Trophoblast cell (in vitro differentiated cells and primary cell): ENCODE data around the gene KREMEN1.
"Not testable (repeated sequence)": the region's sequence is repeated elsewhere in the genome, so short reads cannot be mapped to it uniquely, and the experiment has no call there.

Experiments
- DNase-seq, 2 donors: peaks; one replicate each; pipeline ENCODE4 v3.0.0-alpha.2; 2016
- H2AFZ ChIP-seq: 2 replicates; pipeline ENCODE4 v1.6.1; 2013; ENCODE audit warnings: low read length, moderate library complexity, mild to moderate bottlenecking; ENCODE audit not compliant: insufficient read depth, poor library complexity
- H2AK5ac ChIP-seq: 2 replicates; pipeline ENCODE4 v1.6.1; 2013; ENCODE audit warnings: mild to moderate bottlenecking, low read length
- H2BK120ac ChIP-seq: 2 replicates; pipeline ENCODE4 v1.6.1; 2013; ENCODE audit warnings: low read length, mild to moderate bottlenecking, moderate library complexity; ENCODE audit not compliant: insufficient read depth, poor library complexity
- H2BK12ac ChIP-seq: 2 replicates; pipeline ENCODE4 v1.6.1; 2013; ENCODE audit warnings: mild to moderate bottlenecking, low read length, moderate library complexity
- H2BK5ac ChIP-seq: 2 replicates; pipeline ENCODE4 v1.6.1; 2013; ENCODE audit warnings: low read length, low read depth, moderate library complexity, mild to moderate bottlenecking; ENCODE audit not compliant: poor library complexity
- H3K14ac ChIP-seq: 2 replicates; pipeline ENCODE4 v1.6.1; 2013; ENCODE audit warnings: mild to moderate bottlenecking, low read length
- H3K18ac ChIP-seq: 2 replicates; pipeline ENCODE4 v1.6.1; 2013; ENCODE audit warnings: mild to moderate bottlenecking, low read length
- H3K23ac ChIP-seq: 2 replicates; pipeline ENCODE4 v1.6.1; 2013; ENCODE audit warnings: low read length
- H3K27ac ChIP-seq: 2 replicates; pipeline ENCODE4 v1.5.1; 2013; ENCODE audit warnings: low read depth, mild to moderate bottlenecking, inconsistent platforms, low read length, moderate library complexity
- H3K27me3 ChIP-seq: 2 replicates; pipeline ENCODE4 v1.6.1; 2013; ENCODE audit warnings: inconsistent platforms, mild to moderate bottlenecking, low read length, moderate library complexity; ENCODE audit not compliant: insufficient read depth
- H3K36me3 ChIP-seq, 2 experiments: 1 replicate in 1 of 2; 2 replicates in 1 of 2; pipeline ENCODE4 v1.6.1; 2013; ENCODE audit warnings: low read length in 2 of 2, mild to moderate bottlenecking in 2 of 2, moderate library complexity in 1 of 2; ENCODE audit not compliant: insufficient read depth in 2 of 2, control insufficient read depth in 1 of 2
- H3K4ac ChIP-seq: 2 replicates; pipeline ENCODE4 v1.6.1; 2013; ENCODE audit warnings: low read depth, mild to moderate bottlenecking, low read length, moderate library complexity
- H3K4me1 ChIP-seq, 2 experiments: 1 replicate in 1 of 2; 2 replicates in 1 of 2; pipeline ENCODE4 v1.6.1; 2013; ENCODE audit warnings: low read length in 2 of 2, mild to moderate bottlenecking in 2 of 2, moderate library complexity in 1 of 2; ENCODE audit not compliant: insufficient read depth in 2 of 2, control insufficient read depth in 1 of 2
- H3K4me2 ChIP-seq: 2 replicates; pipeline ENCODE4 v1.6.1; 2013; ENCODE audit warnings: inconsistent platforms, mild to moderate bottlenecking, low read length, moderate library complexity
- H3K4me3 ChIP-seq: 2 replicates; pipeline ENCODE4 v1.5.1; 2013; ENCODE audit warnings: mild to moderate bottlenecking, low read depth, low read length, inconsistent platforms
- H3K79me1 ChIP-seq: one replicate; pipeline ENCODE4 v1.6.1; 2013; ENCODE audit warnings: low read length
- H3K79me2 ChIP-seq: 2 replicates; pipeline ENCODE4 v1.6.1; 2013; ENCODE audit warnings: low read length, mild to moderate bottlenecking; ENCODE audit not compliant: control insufficient read depth, insufficient read depth, poor library complexity
- H3K9ac ChIP-seq: 2 replicates; pipeline ENCODE4 v1.6.1; 2013; ENCODE audit warnings: mild to moderate bottlenecking, low read length
- H3K9me3 ChIP-seq: 2 replicates; pipeline ENCODE4 v1.6.1; 2013; ENCODE audit warnings: low read depth, mild to moderate bottlenecking, control low read depth, inconsistent platforms, low read length; ENCODE audit not compliant: insufficient read depth
- H4K12ac ChIP-seq: 2 replicates; pipeline ENCODE4 v1.6.1; 2013; ENCODE audit warnings: low read depth, mild to moderate bottlenecking, low read length, moderate library complexity
- H4K8ac ChIP-seq: 2 replicates; pipeline ENCODE4 v1.6.1; 2013; ENCODE audit warnings: low read depth, mild to moderate bottlenecking, low read length, moderate library complexity
- H4K91ac ChIP-seq: one replicate; pipeline ENCODE4 v1.6.1; 2013; ENCODE audit warnings: low read depth, mild to moderate bottlenecking, low read length, moderate library complexity
- WGBS: extraction: QIAGEN DNeasy Blood & Tissue Kit; methylation state at CpG from one replicate; pipeline ENCODE4 v1.1.7; 2013; ENCODE audit warnings: missing lambda C conversion rate; ENCODE audit not compliant: insufficient read length, insufficient coverage; ENCODE audit errors: extremely low coverage; 5-methylcytosine and 5-hydroxymethylcytosine counted together

KREMEN1 gene

GRCh38 chr22:29082826-29083545 is 10.2 kb downstream of the KREMEN1 start:
- no peak overlapping the region for H3K18ac ChIP-seq
- H4K8ac ChIP-seq: no peak overlapping the region
- H3K14ac ChIP-seq: no peak overlapping the region
- H2AK5ac ChIP-seq: no peak overlapping the region
- H2BK12ac ChIP-seq: no peak overlapping the region
- H3K36me3 ChIP-seq: no peaks in the 10 kb centered on the region
- H3K4me3 ChIP-seq: no peak overlapping the region
- no peak overlapping the region for H3K4ac ChIP-seq
- H3K27ac ChIP-seq: no peak overlapping the region
- H3K79me2 ChIP-seq: no peaks in the 10 kb centered on the region
- H3K4me1 ChIP-seq: peaks cover 0 to 3% of the 10 kb centered on the region in 2 experiments
- no CpG with 5 or more reads among the region's 7 CpGs for WGBS
- no peak overlapping the region for H2BK120ac ChIP-seq
- DNase-seq: no peak
- H3K9ac ChIP-seq: no peak overlapping the region
- H3K4me2 ChIP-seq: no peak overlapping the region
- H3K27me3 ChIP-seq: no peaks in the 10 kb centered on the region
- H4K91ac ChIP-seq: no peak overlapping the region
- no peak overlapping the region for H3K23ac ChIP-seq
- no peak overlapping the region for H2BK5ac ChIP-seq
- H3K9me3 ChIP-seq: no peaks in the 10 kb centered on the region
- no peak overlapping the region for H4K12ac ChIP-seq
- H3K79me1 ChIP-seq: no peaks in the 10 kb centered on the region
- H2AFZ ChIP-seq: no peak overlapping the region

DNA sequence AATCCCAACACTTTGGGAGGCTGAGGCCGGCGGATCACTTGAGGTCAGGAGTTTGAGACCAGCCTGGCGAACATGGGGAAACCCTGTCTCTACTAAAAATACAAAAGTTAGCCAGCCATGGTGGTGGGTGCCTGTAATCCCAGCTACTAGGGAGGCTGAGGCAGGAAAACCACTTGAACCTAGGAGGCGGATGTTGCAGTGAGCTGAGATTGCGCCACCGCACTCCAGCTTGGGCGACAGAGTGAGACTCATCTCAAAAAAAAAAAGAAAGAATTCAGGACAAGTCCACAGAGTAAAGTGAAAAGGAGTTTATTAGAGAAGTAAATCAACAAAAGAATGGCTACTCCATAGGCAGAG is 10.7 kb downstream of the KREMEN1 start:
- not testable (repeated sequence) for H2BK12ac ChIP-seq, H3K4me1 ChIP-seq, H4K12ac ChIP-seq, H3K14ac ChIP-seq, H3K4me2 ChIP-seq, H4K91ac ChIP-seq, H3K27ac ChIP-seq, H3K4ac ChIP-seq, H3K79me2 ChIP-seq, H2AK5ac ChIP-seq, DNase-seq, H2AFZ ChIP-seq, H3K36me3 ChIP-seq, H3K79me1 ChIP-seq, H3K9me3 ChIP-seq, H4K8ac ChIP-seq, H3K27me3 ChIP-seq, H2BK5ac ChIP-seq, H3K9ac ChIP-seq, H3K18ac ChIP-seq, H2BK120ac ChIP-seq, H3K23ac ChIP-seq, H3K4me3 ChIP-seq
- no CpG with 5 or more reads among the region's 7 CpGs for WGBS

- H3K14ac ChIP-seq: no peak overlapping the region
- H2AFZ ChIP-seq: no peak overlapping the region
- no peaks in the 10 kb centered on the region for H3K27me3 ChIP-seq
- H3K18ac ChIP-seq: no peak overlapping the region
- no peak overlapping the region for H3K4me3 ChIP-seq
- H3K9ac ChIP-seq: no peak overlapping the region
- no peak overlapping the region for H3K23ac ChIP-seq
- no peak overlapping the region for H4K91ac ChIP-seq
- no peak overlapping the region for H3K27ac ChIP-seq
- H3K36me3 ChIP-seq: no peaks in the 10 kb centered on the region
- no peak overlapping the region for H3K4ac ChIP-seq
- no peak overlapping the region for H2AK5ac ChIP-seq
- no peak for DNase-seq
- WGBS: no CpG with 5 or more reads among the region's 5 CpGs
- H3K79me2 ChIP-seq: no peaks in the 10 kb centered on the region
- H3K4me1 ChIP-seq: peaks cover 0 to 3% of the 10 kb centered on the region in 2 experiments
- no peak overlapping the region for H4K8ac ChIP-seq
- no peaks in the 10 kb centered on the region for H3K9me3 ChIP-seq
- H2BK12ac ChIP-seq: no peak overlapping the region
- no peak overlapping the region for H2BK120ac ChIP-seq
- H2BK5ac ChIP-seq: no peak overlapping the region
- H3K4me2 ChIP-seq: no peak overlapping the region
- H4K12ac ChIP-seq: no peak overlapping the region
- H3K79me1 ChIP-seq: no peaks in the 10 kb centered on the region
These were observed 11.2 kb downstream of the KREMEN1 start for GRCh38 chr22:29083933-29084591.

DNA sequence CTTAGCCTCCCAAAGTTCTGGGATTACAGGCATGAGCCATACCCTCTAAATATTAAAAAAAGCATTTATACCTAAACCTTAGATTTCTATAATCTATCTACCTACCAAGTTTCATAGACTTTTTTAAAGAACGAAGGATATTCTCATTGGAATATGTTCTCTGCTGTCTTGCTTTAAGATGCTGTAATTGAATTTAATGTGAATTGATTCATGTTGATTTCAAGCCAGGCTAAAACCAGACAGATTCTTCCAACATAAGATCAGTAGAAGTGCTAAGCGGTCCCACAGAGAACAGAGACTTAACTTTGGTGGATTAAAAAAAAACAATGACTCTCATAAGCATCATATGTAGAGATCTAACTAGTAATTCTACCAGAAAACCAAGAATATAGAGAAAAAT is 14.2 kb downstream of the KREMEN1 start:
- Histone ChIP-seq H3K79me2 (no peaks in the 10 kb centered on the region), H3K14ac (no peak overlapping the region), H2BK5ac (no peak overlapping the region), H3K79me1 (no peaks in the 10 kb centered on the region), H2BK12ac (no peak overlapping the region), H2AK5ac (no peak overlapping the region), H4K12ac (no peak overlapping the region), H4K91ac (no peak overlapping the region), H4K8ac (no peak overlapping the region), H2BK120ac (no peak overlapping the region), H3K4ac (no peak overlapping the region), H3K4me2 (no peak overlapping the region), H3K36me3 (no peaks in the 10 kb centered on the region), H3K9me3 (no peaks in the 10 kb centered on the region), H3K4me1 (no peaks in the 10 kb centered on the region), H2AFZ (no peak overlapping the region), H3K9ac (no peak overlapping the region), H3K23ac (no peak overlapping the region), H3K27me3 (no peaks in the 10 kb centered on the region), H3K27ac (no peak overlapping the region), H3K18ac (no peak overlapping the region), H3K4me3 (no peak overlapping the region)
- no CpG with 5 or more reads among the region's 2 CpGs for WGBS
- no peak for DNase-seq
